Cardiac muscle cell (in vitro differentiated cells and primary cell): ENCODE measurements around the gene CLEC4M. TPM values are rescaled to one million over a fixed set of nuclear protein-coding genes. Genes with fewer than 3 reads are reported as not detected.

Source experiments
- DNase-seq, 2 donors: peaks; one replicate each; pipeline versions ENCODE4 v3.0.0 to v3.0.0-alpha.2; 2010 to 2017; ENCODE audit warnings: low read depth in 1 of 2, low spot score in 1 of 2
- H3K27ac ChIP-seq: fragments of 200-600 bp; sonication (generic); 2 replicates; pipeline ENCODE4 v1.5.1; 2016
- H3K27me3 ChIP-seq: fragments of 200-600 bp; sonication (generic); 2 replicates; pipeline ENCODE4 v1.6.0; 2016; ENCODE audit warnings: control low read depth
- H3K36me3 ChIP-seq: fragments of 200-600 bp; sonication (generic); 2 replicates; pipeline ENCODE4 v1.5.1; 2016; ENCODE audit warnings: control low read depth
- H3K4me1 ChIP-seq: fragments of 200-600 bp; sonication (generic); 2 replicates; pipeline ENCODE4 v1.8.1; 2017; ENCODE audit warnings: low read depth, mild to moderate bottlenecking, mixed run types
- H3K4me3 ChIP-seq: fragments of 200-600 bp; sonication (generic); 2 replicates; pipeline ENCODE4 v1.5.1; 2016; ENCODE audit warnings: mild to moderate bottlenecking
- H3K9me3 ChIP-seq: fragments of 200-600 bp; sonication (generic); 2 replicates; pipeline ENCODE4 v1.5.1; 2017; ENCODE audit warnings: low read depth, mild to moderate bottlenecking, control low read depth
- polyA plus RNA-seq: library from polyadenylated mRNA; unstranded; fragments of >200 nt; fragmentation: Nextera tagmentation; extraction: Ambion mirVana; gene quantifications from 2 replicates; pipeline ENCODE4 v1.2.1, GENCODE V29; 2016
- total RNA-seq: library from RNA; depleted of rRNA; stranded (reverse); fragments of >200 nt; gene quantifications from 2 replicates; pipeline ENCODE4 v1.2.3, GENCODE V29; 2016
- TF ChIP-seq, protein P1 (sequence below): IDR thresholded peaks from 2 replicates; pipeline ENCODE4 v1.5.1; 2012; ENCODE audit warnings: low read depth, mild to moderate bottlenecking, low read length

CLEC4M gene
- total and polyA plus RNA-seq, 2 experiments from 2014 or later, result 0.48 to 0.54 TPM

DNA sequence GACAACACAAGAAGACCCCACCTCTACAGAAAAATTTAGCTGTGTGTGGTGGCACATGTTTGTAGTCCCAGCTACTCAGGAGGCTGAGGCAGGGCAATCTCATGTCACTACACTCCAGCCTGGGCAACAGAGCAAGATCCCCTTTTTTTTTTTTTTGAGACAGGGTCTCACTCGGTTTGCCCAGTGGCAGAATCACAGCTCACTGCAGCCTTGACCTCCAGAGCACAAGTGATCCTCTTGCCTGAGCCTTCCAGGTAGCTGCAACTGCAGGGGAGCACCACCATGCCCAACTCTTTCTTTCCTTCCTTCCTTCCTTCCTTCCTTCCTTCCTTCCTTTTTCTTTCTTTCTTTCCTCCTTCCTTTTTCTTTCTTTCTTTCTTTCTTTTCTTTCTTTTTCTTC, 26.9 kb upstream of the CLEC4M start:
- H3K27me3 ChIP-seq, result peaks cover 48% of the 10 kb centered on the region
- H3K4me3 ChIP-seq, result no peak overlapping the region
- H3K36me3 ChIP-seq, result no peaks in the 10 kb centered on the region
- H3K9me3 ChIP-seq, result no peaks in the 10 kb centered on the region
- TF ChIP-seq, protein P1, sequence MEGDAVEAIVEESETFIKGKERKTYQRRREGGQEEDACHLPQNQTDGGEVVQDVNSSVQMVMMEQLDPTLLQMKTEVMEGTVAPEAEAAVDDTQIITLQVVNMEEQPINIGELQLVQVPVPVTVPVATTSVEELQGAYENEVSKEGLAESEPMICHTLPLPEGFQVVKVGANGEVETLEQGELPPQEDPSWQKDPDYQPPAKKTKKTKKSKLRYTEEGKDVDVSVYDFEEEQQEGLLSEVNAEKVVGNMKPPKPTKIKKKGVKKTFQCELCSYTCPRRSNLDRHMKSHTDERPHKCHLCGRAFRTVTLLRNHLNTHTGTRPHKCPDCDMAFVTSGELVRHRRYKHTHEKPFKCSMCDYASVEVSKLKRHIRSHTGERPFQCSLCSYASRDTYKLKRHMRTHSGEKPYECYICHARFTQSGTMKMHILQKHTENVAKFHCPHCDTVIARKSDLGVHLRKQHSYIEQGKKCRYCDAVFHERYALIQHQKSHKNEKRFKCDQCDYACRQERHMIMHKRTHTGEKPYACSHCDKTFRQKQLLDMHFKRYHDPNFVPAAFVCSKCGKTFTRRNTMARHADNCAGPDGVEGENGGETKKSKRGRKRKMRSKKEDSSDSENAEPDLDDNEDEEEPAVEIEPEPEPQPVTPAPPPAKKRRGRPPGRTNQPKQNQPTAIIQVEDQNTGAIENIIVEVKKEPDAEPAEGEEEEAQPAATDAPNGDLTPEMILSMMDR, result no peak
- no peak for DNase-seq
- H3K4me1 ChIP-seq, result no peaks in the 10 kb centered on the region
- H3K27ac ChIP-seq, result no peak overlapping the region

DNA sequence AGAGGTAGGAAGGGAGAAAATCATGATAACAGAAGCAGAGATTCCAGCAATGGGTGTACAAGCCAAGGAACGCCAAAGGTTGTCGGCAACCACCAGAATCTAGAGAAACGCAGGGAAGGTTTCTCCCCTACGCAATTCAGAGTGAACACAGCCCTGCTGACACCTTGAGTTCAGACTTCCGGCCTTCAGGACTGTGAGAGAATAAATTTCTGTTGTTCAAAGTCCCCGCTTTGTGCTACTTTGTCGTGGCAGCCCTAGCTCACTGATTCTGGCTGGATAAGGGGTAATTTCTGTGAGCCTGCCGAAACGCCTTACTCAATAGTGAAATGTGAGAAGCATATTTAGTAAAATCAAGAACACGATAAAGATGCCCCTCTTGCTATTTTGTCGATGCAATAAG, 25.8 kb upstream of the CLEC4M start:
- Histone ChIP-seq H3K9me3 (no peaks in the 10 kb centered on the region), H3K36me3 (no peaks in the 10 kb centered on the region), H3K27ac (no peak overlapping the region), H3K4me1 (no peaks in the 10 kb centered on the region), H3K4me3 (no peak overlapping the region), H3K27me3 (peaks cover 38% of the 10 kb centered on the region)
- TF ChIP-seq, protein P1, result no peak
- no peak for DNase-seq

DNA sequence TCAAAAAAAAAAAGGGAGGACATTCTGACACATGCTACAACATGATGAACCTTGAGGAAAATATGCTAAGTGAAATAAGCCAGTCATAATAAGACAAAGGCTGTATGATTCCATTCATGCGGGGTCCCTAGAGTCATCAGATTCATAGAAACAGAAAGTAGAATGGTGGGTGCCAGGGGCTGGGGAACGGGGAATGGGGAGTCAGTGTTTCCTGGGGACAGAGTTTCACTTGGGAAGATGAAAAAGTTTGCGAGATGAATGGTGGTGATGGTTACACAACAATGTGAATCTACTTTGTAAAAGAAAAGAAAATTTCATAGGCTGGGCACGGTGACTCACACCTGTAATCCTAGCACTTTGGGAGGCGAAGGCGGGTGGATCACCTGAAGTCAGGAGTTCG, 25.0 kb upstream of the CLEC4M start:
- no peaks in the 10 kb centered on the region for H3K9me3 ChIP-seq
- no peak for DNase-seq
- TF ChIP-seq, protein P1, result no peak
- no peaks in the 10 kb centered on the region for H3K36me3 ChIP-seq
- peaks cover 31% of the 10 kb centered on the region for H3K27me3 ChIP-seq
- H3K27ac ChIP-seq, result no peak overlapping the region
- no peaks in the 10 kb centered on the region for H3K4me1 ChIP-seq
- no peak overlapping the region for H3K4me3 ChIP-seq

DNA sequence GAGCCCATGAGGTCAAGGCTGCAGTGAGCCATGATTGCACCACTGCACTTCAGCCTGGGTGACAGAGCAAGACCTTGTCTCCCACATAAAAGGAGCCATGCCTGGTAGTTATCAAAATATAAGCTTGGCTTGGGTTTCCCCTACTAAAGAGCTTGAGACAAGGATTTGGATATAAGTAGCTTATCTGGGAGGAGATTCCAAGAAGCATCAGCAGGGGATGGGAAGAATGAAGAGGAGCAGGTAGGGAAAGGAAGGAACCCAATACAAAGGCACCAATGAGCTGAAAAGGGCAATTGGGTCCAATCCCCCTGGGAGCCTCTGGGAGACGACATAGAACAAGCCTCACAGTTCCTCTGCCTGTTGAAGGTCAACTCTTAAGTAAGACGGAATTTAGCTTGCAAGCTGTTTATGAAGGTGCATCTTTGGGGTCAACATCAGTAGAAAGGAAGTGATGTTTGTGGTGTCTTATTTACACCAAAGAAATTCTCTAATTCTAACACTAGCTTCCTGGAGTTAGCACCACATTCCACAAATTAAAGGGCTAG, 23.8 kb upstream of the CLEC4M start:
- TF ChIP-seq, protein P1, result no peak
- no peak overlapping the region for H3K4me3 ChIP-seq
- H3K9me3 ChIP-seq, result no peaks in the 10 kb centered on the region
- no peaks in the 10 kb centered on the region for H3K36me3 ChIP-seq
- H3K4me1 ChIP-seq, result no peaks in the 10 kb centered on the region
- no peak overlapping the region for H3K27ac ChIP-seq
- no peak for DNase-seq
- peaks cover 19% of the 10 kb centered on the region for H3K27me3 ChIP-seq

DNA sequence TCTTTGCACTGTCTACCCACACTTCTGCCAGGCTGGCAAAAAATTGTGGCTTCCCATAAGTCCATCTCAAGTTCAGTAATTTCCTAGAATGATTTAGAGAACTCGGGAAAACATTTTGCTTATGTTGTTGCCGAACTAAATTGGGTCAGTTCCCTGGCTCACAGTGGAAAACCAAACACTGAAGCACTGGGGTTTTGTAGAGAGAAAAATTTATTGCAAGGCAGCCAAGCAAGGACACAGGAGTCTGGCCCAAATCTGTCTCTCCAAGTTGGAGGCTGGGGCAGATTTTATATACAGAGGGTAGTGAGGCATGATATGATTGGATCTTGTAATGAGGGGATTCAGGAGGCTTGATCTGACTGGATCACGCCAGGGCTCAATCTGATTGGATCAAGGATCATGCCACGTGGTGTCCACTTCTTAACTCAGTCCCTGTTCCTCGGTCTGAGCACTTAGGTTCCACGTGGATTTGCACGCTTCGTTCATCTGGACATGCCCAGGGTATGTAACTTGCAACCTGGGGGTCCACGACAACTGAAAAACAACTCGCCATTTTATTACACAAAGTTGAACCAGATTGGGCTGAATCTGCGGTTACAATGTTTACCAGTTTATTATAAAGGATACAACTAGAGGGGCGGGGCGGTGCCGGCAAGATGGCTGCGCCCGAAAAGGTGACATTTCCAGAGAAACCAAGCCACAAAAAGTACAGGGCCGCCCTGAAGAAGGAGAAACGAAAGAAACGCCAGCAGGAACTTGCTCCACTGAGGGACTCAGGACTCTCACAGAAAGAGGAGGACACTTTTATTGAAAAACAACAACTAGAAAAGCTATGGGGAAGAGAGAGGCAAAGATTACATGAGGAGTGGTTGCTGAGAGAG, 23.0 kb upstream of the CLEC4M start:
- Histone ChIP-seq H3K36me3 (no peaks in the 10 kb centered on the region), H3K9me3 (no peaks in the 10 kb centered on the region), H3K27me3 (peaks cover 12% of the 10 kb centered on the region), H3K4me1 (no peaks in the 10 kb centered on the region), H3K27ac (no peak overlapping the region), H3K4me3 (no peak overlapping the region)
- DNase-seq, result no peak
- TF ChIP-seq, protein P1, result no peak
